ENCODE data around the gene CD302. TPM values are rescaled to one million over a fixed set of nuclear protein-coding genes. Genes with fewer than 3 reads are reported as not detected.

Gene CD302
- total and polyA plus RNA-seq, 2 donors (not counting 3 experiments of a cell fraction or from before 2014, with no cell fraction given) = 10.4 to 10.6 TPM

GRCh38 chr2:159776321-159776720, 21.7 kb downstream of the CD302 start:
- no peak for TF ChIP-seq EZH2 (IDR thresholded peaks at IDR 0.05; ENCODE audit: borderline replicate concordance, low read depth, low read length, severe bottlenecking)
- DNase-seq (ENCODE audit: low read depth, low spot score) (no peak), FAIRE-seq (no peak)
- Histone ChIP-seq H3K9ac (replicated peaks; ENCODE audit: extremely low read depth, insufficient read depth, low read length) (no peak overlapping the region), H3K9me1 (replicated peaks; ENCODE audit: control insufficient read depth, extremely low read depth, insufficient read depth, low read length) (no peaks in the 10 kb centered on the region), H3K4me3 (replicated peaks in 1 of 3; ENCODE audit: insufficient read depth in 1 of 3, low read depth in 1 of 3, low read length in 3 of 3) (no peak overlapping the region), H3K27me3 (ENCODE audit: control insufficient read depth in 2 of 2, insufficient read depth in 2 of 2, low read length in 2 of 2) (no peaks in the 10 kb centered on the region), H3K4me1 (ENCODE audit: control insufficient read depth, extremely low read depth, insufficient read depth, low read length) (no peaks in the 10 kb centered on the region), H3K4me2 (ENCODE audit: insufficient read depth, low read length) (no peak overlapping the region), H2AFZ (ENCODE audit: low read depth, low read length) (no peak overlapping the region), H3K79me2 (ENCODE audit: control insufficient read depth, insufficient read depth, low read length) (no peaks in the 10 kb centered on the region), H3K27ac (ENCODE audit: insufficient read depth, low read depth, low read length) (no peak overlapping the region), H4K20me1 (replicated peaks; ENCODE audit: control insufficient read depth, extremely low read depth, insufficient read depth, low read length) (no peaks in the 10 kb centered on the region), H3K9me3 (replicated peaks; ENCODE audit: control insufficient read depth, insufficient read depth, low read length) (no peaks in the 10 kb centered on the region), H3K36me3 (ENCODE audit: control insufficient read depth in 2 of 2, extremely low read depth in 1 of 2, insufficient read depth in 2 of 2, low read length in 2 of 2) (no peaks in the 10 kb centered on the region)
- dilution Hi-C loops (cut with MboI; ENCODE audit: extremely low pct_ligation_motif_present, low sequenced_read_pairs) (no loop called here), intact Hi-C loops (cut with micrococcal nuclease) (no loop called here)
- BruUV-seq (replicated peaks) = no TSS peak
- POLR2A ChIA-PET = no interaction called here
- CTCF ChIA-PET = no interaction called here

- ChIA-PET CTCF (interaction anchor here (0.8 to 1.9 kb wide), 2 partner anchors 10 to 31 kb away, joined by 4 to 6 read pairs; no protein-coding TSS in a partner anchor), POLR2A (no interaction called here)
- DNase-seq (ENCODE audit: low read depth, low spot score) = no peak
- no peak for TF ChIP-seq FOS (IDR thresholded peaks at IDR 0.05; ENCODE audit: borderline replicate concordance, insufficient read depth, low read length)
- no peak for TF ChIP-seq JUN (IDR thresholded peaks at IDR 0.05; ENCODE audit: borderline replicate concordance, insufficient read depth, insufficient read length, low read depth)
- TF ChIP-seq CTCF (IDR thresholded peaks at IDR 0.05; ENCODE audit: extremely low read depth in 1 of 2, insufficient read depth in 1 of 2, low read depth in 1 of 2, low read length in 2 of 2) = no peak
- no peak for TF ChIP-seq MAX (IDR thresholded peaks at IDR 0.05; ENCODE audit: insufficient read depth, insufficient read length)
- TF ChIP-seq POLR2A (IDR thresholded peaks at IDR 0.05; ENCODE audit: low read depth, low read length) = no peak
- Histone ChIP-seq H4K20me1 (replicated peaks; ENCODE audit: control insufficient read depth, extremely low read depth, insufficient read depth, low read length) (no peaks in the 10 kb centered on the region), H3K4me2 (ENCODE audit: insufficient read depth, low read length) (no peak overlapping the region), H3K79me2 (ENCODE audit: control insufficient read depth, insufficient read depth, low read length) (no peaks in the 10 kb centered on the region), H3K36me3 (ENCODE audit: control insufficient read depth in 2 of 2, extremely low read depth in 1 of 2, insufficient read depth in 2 of 2, low read length in 2 of 2) (no peaks in the 10 kb centered on the region), H3K9ac (replicated peaks; ENCODE audit: extremely low read depth, insufficient read depth, low read length) (no peak overlapping the region), H2AFZ (ENCODE audit: low read depth, low read length) (no peak overlapping the region), H3K4me3 (replicated peaks in 1 of 3; ENCODE audit: insufficient read depth in 1 of 3, low read depth in 1 of 3, low read length in 3 of 3) (no peak overlapping the region), H3K9me3 (replicated peaks; ENCODE audit: control insufficient read depth, insufficient read depth, low read length) (no peaks in the 10 kb centered on the region), H3K27me3 (ENCODE audit: control insufficient read depth in 2 of 2, insufficient read depth in 2 of 2, low read length in 2 of 2) (no peaks in the 10 kb centered on the region), H3K9me1 (replicated peaks; ENCODE audit: control insufficient read depth, extremely low read depth, insufficient read depth, low read length) (no peaks in the 10 kb centered on the region), H3K27ac (ENCODE audit: insufficient read depth, low read depth, low read length) (no peak overlapping the region), H3K4me1 (ENCODE audit: control insufficient read depth, extremely low read depth, insufficient read depth, low read length) (no peaks in the 10 kb centered on the region)
- dilution Hi-C loops (cut with MboI; ENCODE audit: extremely low pct_ligation_motif_present, low sequenced_read_pairs) (no loop called here), intact Hi-C loops (cut with micrococcal nuclease) (no loop called here)
- FAIRE-seq = no peak
- no TSS peak for BruUV-seq (replicated peaks)
Measured at GRCh38 chr2:159775021-159775420, 23.0 kb downstream of the CD302 start.

Data from endothelial cell of umbilical vein (primary cell).